ENCODE measurements around the gene FAM221B. TPM values are rescaled to one million over a fixed set of nuclear protein-coding genes. Genes with fewer than 3 reads are reported as not detected.

FAM221B gene, protein sequence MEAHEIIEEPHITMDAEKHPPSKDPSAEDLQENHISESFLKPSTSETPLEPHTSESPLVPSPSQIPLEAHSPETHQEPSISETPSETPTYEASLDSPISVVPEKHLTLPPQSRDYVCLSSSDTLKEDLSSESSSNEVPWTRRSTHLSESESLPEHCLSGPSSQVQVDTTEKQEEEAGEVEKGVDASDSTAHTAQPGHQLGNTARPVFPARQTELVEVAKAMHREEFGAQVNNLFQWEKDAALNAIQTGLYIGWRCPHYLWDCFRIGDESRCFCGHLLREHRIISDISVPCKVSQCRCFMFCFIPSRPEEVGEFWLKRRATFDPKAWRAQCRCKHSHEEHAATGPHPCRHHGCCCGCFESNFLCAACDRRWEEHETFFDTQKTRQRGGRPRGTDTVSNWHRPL
- total RNA-seq: 0.32 TPM
- long read RNA-seq: 0 reads

DNA sequence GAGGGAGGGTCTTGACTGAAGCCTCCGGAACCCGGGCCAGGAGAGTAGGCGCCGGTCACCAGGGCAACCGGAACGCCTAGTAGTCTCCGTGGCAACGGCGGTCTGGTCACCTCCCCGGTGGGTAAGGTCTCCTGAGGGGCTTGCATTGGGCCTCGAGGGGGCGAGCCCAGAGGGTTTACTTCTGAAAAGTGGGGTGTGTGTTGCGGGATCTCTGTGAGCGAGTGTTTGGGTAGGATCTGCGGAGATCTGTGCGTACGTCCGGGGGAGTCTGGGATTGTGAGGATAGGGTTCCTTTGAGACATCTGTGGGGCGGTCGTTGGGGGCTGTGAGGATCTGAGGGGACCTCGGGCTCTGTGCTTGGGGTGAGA lies at the start of gene FAM221B:
Gene FAM221B (minus strand): TSS at position 17 of the 368 bp plus-strand sequence. CDS start 2,571 bp downstream, outside the sequence.
- no peaks in the 10 kb centered on the region for H3K9me3 ChIP-seq
- peaks cover 32% of the 10 kb centered on the region for H3K4me1 ChIP-seq
- peak within 1 kb of the TSS; percentile 72 for H3K4me3 ChIP-seq
- H3K27ac ChIP-seq: peak within 1 kb of the TSS; percentile 92
- no peaks in the 10 kb centered on the region for H3K36me3 ChIP-seq
- DNase-seq: peak; percentile 67
- no peaks in the 10 kb centered on the region for H3K27me3 ChIP-seq (ENCODE audit: low read depth)
- TF ChIP-seq, protein P1, sequence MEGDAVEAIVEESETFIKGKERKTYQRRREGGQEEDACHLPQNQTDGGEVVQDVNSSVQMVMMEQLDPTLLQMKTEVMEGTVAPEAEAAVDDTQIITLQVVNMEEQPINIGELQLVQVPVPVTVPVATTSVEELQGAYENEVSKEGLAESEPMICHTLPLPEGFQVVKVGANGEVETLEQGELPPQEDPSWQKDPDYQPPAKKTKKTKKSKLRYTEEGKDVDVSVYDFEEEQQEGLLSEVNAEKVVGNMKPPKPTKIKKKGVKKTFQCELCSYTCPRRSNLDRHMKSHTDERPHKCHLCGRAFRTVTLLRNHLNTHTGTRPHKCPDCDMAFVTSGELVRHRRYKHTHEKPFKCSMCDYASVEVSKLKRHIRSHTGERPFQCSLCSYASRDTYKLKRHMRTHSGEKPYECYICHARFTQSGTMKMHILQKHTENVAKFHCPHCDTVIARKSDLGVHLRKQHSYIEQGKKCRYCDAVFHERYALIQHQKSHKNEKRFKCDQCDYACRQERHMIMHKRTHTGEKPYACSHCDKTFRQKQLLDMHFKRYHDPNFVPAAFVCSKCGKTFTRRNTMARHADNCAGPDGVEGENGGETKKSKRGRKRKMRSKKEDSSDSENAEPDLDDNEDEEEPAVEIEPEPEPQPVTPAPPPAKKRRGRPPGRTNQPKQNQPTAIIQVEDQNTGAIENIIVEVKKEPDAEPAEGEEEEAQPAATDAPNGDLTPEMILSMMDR (IDR thresholded peaks at IDR 0.05): no peak
- ATAC-seq: peak in 1 of 2 donors; percentile 5
- intact Hi-C loops (cut with DNase I): no loop called here

DNA sequence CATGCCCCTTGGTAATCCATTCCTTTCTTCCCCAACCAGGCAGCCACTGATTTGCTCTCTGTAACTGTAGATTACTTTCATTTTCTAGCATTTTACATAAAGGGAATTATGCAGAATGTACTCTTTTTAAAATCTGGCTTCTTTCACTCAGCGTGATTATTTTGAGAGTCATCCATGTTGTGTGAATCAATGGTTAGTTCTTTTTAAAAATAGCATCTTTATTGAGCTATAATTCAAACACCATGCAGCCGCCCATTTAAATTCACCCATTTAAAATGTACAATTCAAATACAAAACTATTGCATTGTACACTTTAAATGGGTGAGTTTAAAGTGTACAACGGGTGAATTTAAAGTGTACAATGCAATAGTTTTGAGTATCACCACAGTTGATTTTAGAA lies 44.0 kb upstream of the FAM221B start:
- H3K4me1 ChIP-seq: no peaks in the 10 kb centered on the region
- no peak overlapping the region for H3K27ac ChIP-seq
- H3K27me3 ChIP-seq (ENCODE audit: low read depth): peaks cover 2% of the 10 kb centered on the region
- intact Hi-C loops (cut with DNase I): no loop called here
- H3K9me3 ChIP-seq: peaks cover 5% of the 10 kb centered on the region
- H3K36me3 ChIP-seq: no peaks in the 10 kb centered on the region
- DNase-seq: no peak
- no peak overlapping the region for H3K4me3 ChIP-seq
- TF ChIP-seq, protein P1 (IDR thresholded peaks at IDR 0.05): no peak
- no peak for ATAC-seq

DNA sequence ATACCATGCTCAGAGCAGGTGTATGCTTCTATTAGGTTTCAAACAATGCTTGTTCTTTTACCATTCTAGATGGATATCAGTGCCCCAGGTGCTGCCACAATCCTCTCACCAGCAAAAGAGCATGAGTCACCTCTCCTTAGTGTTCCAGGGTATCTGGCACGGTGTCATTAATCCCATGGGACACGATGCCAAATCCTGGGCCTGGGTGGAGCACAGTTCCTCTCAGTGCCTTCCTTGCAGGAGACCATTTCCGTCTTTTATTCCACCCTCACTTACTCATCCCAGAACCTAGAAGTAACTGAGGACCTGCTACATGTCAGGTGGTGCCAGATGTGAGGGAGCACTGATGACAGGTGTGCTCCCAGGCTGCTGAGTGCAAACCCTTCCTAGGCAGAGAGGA lies 43.0 kb upstream of the FAM221B start:
- Histone ChIP-seq H3K9me3 (no peaks in the 10 kb centered on the region), H3K4me1 (no peaks in the 10 kb centered on the region), H3K36me3 (no peaks in the 10 kb centered on the region), H3K27ac (no peak overlapping the region), H3K4me3 (no peak overlapping the region), H3K27me3 (ENCODE audit: low read depth) (peaks cover 6% of the 10 kb centered on the region)
- TF ChIP-seq, protein P1 (IDR thresholded peaks at IDR 0.05): no peak
- no peak for DNase-seq
- intact Hi-C loops (cut with DNase I): no loop called here
- ATAC-seq: no peak

DNA sequence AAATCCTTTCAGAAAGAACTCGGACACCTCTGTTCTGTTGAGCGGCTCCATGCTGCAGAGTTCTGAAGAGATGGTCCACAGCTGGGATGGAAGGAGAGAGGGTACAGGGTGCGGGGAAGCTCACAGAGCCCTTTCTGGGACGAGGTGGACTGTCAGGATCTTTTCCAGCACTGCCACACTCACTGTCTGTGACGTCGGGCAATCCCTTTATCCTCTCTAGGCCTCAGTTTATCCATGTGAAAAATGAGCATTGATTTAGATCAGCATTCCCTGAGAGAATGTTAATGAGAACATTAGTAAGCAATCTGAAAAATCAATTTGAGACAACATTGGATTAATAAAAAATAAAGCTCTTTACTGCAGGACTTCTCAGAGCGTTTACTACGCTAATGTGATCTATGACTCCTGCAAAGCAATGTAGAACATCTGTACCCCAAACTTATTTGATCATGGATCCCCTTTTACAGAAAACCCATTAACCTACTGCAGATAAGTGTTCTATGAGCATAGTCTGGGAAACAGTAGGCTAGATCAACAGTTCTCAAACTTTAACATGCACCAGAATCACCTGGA lies 41.9 kb upstream of the FAM221B start, which contains the start of gene OR13J1:
Gene OR13J1 (minus strand): TSS at position 51 of the 573 bp plus-strand sequence. CDS start 0 bp downstream, at position 51.
- no peaks in the 10 kb centered on the region for H3K4me1 ChIP-seq
- TF ChIP-seq, protein P1 (IDR thresholded peaks at IDR 0.05): no peak
- H3K36me3 ChIP-seq: no peaks in the 10 kb centered on the region
- H3K9me3 ChIP-seq: no peaks in the 10 kb centered on the region
- ATAC-seq: no peak
- intact Hi-C loops (cut with DNase I): no loop called here
- no peak within 1 kb of the TSS for H3K4me3 ChIP-seq
- H3K27ac ChIP-seq: no peak within 1 kb of the TSS
- H3K27me3 ChIP-seq (ENCODE audit: low read depth): peaks cover 6% of the 10 kb centered on the region
- DNase-seq: no peak

DNA sequence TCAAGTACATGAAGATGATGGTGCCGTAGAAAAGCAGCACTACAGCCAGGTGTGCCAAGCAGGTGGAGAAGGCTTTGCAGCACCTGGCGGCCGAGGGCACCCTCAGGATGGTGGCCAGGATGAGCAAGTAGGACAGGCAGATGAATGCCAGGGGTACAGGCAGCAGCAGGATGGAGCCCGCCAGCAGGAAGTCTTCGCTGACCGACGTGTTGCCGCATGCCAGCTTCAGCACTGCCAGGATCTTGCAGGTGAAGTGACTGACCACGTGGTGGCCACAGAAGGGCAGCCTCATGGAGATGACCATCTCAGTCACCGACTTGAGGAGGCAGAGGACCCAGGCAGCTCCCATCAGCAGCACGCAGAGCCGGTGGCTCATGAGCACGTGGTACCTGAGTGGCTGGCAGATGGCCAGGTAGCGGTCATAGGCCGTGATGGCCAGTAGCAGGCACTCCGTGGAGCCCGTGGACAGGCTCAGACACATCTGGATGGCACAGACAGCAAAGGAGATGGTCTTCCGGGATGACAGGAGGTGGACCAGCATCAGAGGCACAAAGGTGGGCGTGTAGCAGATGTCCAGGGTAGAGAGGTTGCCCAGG lies 41.2 kb upstream of the FAM221B start:
- Histone ChIP-seq H3K9me3 (no peaks in the 10 kb centered on the region), H3K4me1 (no peaks in the 10 kb centered on the region), H3K36me3 (no peaks in the 10 kb centered on the region), H3K27me3 (ENCODE audit: low read depth) (peaks cover 6% of the 10 kb centered on the region), H3K27ac (no peak overlapping the region), H3K4me3 (no peak overlapping the region)
- ATAC-seq (no peak), DNase-seq (no peak)
- TF ChIP-seq, protein P1 (IDR thresholded peaks at IDR 0.05): no peak
- intact Hi-C loops (cut with DNase I): no loop called here
